K562 (cell line): Measurements from ENCODE around the gene DCAF10.

Experiments used
- CHD4 ChIP-seq: fragments of 200-600 bp; sonication (generic); IDR thresholded peaks from 3 replicates; pipeline ENCODE4 v1.6.1; 2012; ENCODE audit warnings: low read depth, mild to moderate bottlenecking, mixed read lengths, low read length, inconsistent platforms; ENCODE audit not compliant: insufficient read depth, insufficient replicate concordance, poor library complexity, severe bottlenecking
- CUX1 ChIP-seq: fragments of 200-800 bp; sonication (Bioruptor generic); IDR thresholded peaks from 2 replicates; pipeline ENCODE4 v1.6.1; 2016; ENCODE audit warnings: missing genetic modification characterization, missing compliant biosample characterization
- ETV6 ChIP-seq, 3 experiments: fragments of 150-350 bp in 1 of 3; sonication (generic) in 1 of 3; formaldehyde crosslinking in 1 of 3; IDR thresholded peaks; 2 replicates each; pipeline versions ENCODE4 v1.6.1 to v1.8.0; 2014 to 2022; ENCODE audit warnings: borderline replicate concordance in 2 of 3, low read depth in 2 of 3, antibody characterized with exemption in 1 of 3, low read length in 1 of 3, mild to moderate bottlenecking in 1 of 3, missing genetic modification reagents in 1 of 3
- FOXJ3 ChIP-seq: sonication (generic); formaldehyde crosslinking; IDR thresholded peaks from 2 replicates; pipeline ENCODE4 v1.4.0; 2020; ENCODE audit warnings: mild to moderate bottlenecking, missing genetic modification reagents
- GABPA ChIP-seq: fragments of 200-800 bp; sonication (Bioruptor generic); conservative IDR thresholded peaks from 2 replicates; pipeline ENCODE4 v1.6.1; 2016; ENCODE audit warnings: low read depth, missing genetic modification characterization, missing compliant biosample characterization
- NFIC ChIP-seq: fragments of 450-650 bp; IDR thresholded peaks from 2 replicates; pipeline ENCODE4 v1.6.1; 2017; ENCODE audit warnings: mild to moderate bottlenecking, inconsistent platforms
- NKRF ChIP-seq: fragments of 450-650 bp; IDR thresholded peaks from 2 replicates; pipeline ENCODE4 v1.6.1; 2016; ENCODE audit warnings: borderline replicate concordance
- POLR2A ChIP-seq: fragments of 450-650 bp; conservative IDR thresholded peaks from 2 replicates; pipeline ENCODE4 v1.6.1; 2016
- ZNF512 ChIP-seq: IDR thresholded peaks from 2 replicates; pipeline ENCODE4 v1.6.1; 2016; ENCODE audit warnings: missing genetic modification characterization, missing compliant biosample characterization
- ZNF586 ChIP-seq: fragments of 450-650 bp; formaldehyde crosslinking; conservative IDR thresholded peaks from 2 replicates; pipeline ENCODE4 v1.4.0; 2020; ENCODE audit warnings: mild to moderate bottlenecking, moderate library complexity

GRCh38 chr9:37788332-37788731 lies 12.3 kb upstream of the DCAF10 start:
- no peak for TF ChIP-seq GABPA (tag)
- no peak for TF ChIP-seq CUX1 (CRISPR knock-in tag)
- no peak for TF ChIP-seq CHD4
- no peak for TF ChIP-seq ZNF512 (tag)
- no peak for TF ChIP-seq NKRF
- TF ChIP-seq POLR2A: no peak
- TF ChIP-seq ZNF586 (CRISPR knock-in tag): no peak
- TF ChIP-seq NFIC: no peak
- TF ChIP-seq ETV6 (IDR thresholded peaks at IDR 0.05; ENCODE audit: borderline replicate concordance in 1 of 2, low read depth in 2 of 2, low read length in 1 of 2): no peak
- no peak for TF ChIP-seq ETV6 (CRISPR knock-in tag; IDR thresholded peaks at IDR 0.05; ENCODE audit: borderline replicate concordance)
- no peak for TF ChIP-seq FOXJ3 (CRISPR knock-in tag)
